HepG2 (cell line): Measurements from ENCODE around the gene TM9SF4. TPM values are rescaled to one million over a fixed set of nuclear protein-coding genes. Genes with fewer than 3 reads are reported as not detected.

Experiments
- ATAC-seq: fragments of 200-7000 bp; cut with Tn5 transposase; 3 replicates; pipeline ENCODE4 v1.9.1; 2020; ENCODE audit warnings: mild to moderate bottlenecking, moderate library complexity
- BruUV-seq: library from RNA; stranded (reverse); fragments of 400-500 nt; replicated peaks from 2 replicates; lab custom pipeline; 2021; lab: Mats Ljungman, UMichigan
- CTCF ChIA-PET: fragments of 300-600 bp; formaldehyde crosslinking; extraction: SDS; loops from one replicate; lab custom pipeline; 2021; ENCODE audit warnings: low total read pairs, inconsistent platforms, low intra/inter-chr PET ratio; lab: Yijun Ruan, JAX
- POLR2A ChIA-PET: fragments of 350-600 bp; sonication (Branson Sonifier 250); formaldehyde crosslinking; loops from one replicate; lab custom pipeline; 2020; ENCODE audit warnings: antibody characterized with exemption, inconsistent platforms; lab: Yijun Ruan, JAX
- DNase-seq: peaks from one replicate; pipeline ENCODE4 v3.0.0-alpha.2; 2015; ENCODE audit warnings: low spot score
- FAIRE-seq: peaks from 3 replicates; lab custom pipeline; 2011; peaks lifted over from hg19 to GRCh38; lab: Jason Lieb, UNC
- H2AFZ ChIP-seq: one replicate; pipeline ENCODE4 v1.6.1; 2011; ENCODE audit warnings: low read length, inconsistent platforms
- H3K27ac ChIP-seq: fragments of 300-600 bp; 3 replicates; pipeline ENCODE4 v1.8.0; 2011; ENCODE audit warnings: mixed run types, mild to moderate bottlenecking, mixed read lengths, low read length, inconsistent platforms; ENCODE audit not compliant: insufficient read depth; ENCODE audit errors: extremely low read length
- H3K27me3 ChIP-seq, 2 experiments: fragments of 200-600 bp in 1 of 2; 2 replicates in 1 of 2; 3 replicates in 1 of 2; pipeline versions ENCODE4 v1.6.0 to v1.8.0; 2011; ENCODE audit warnings: low read length in 2 of 2, mild to moderate bottlenecking in 2 of 2, moderate library complexity in 2 of 2, inconsistent platforms in 1 of 2; ENCODE audit not compliant: insufficient read depth in 2 of 2, control insufficient read depth in 1 of 2
- H3K36me3 ChIP-seq, 2 experiments: fragments of 200-600 bp in 1 of 2; replicated peaks in 1 of 2; 2 replicates in 1 of 2; 3 replicates in 1 of 2; pipeline versions ENCODE4 v1.5.1 to v1.8.0; 2011; ENCODE audit warnings: low read length in 2 of 2, inconsistent platforms in 1 of 2; ENCODE audit not compliant: insufficient read depth in 2 of 2, control insufficient read depth in 1 of 2
- H3K4me1 ChIP-seq: 2 replicates; pipeline ENCODE4 v1.5.1; 2012; ENCODE audit warnings: low read length, inconsistent platforms; ENCODE audit not compliant: insufficient read depth
- H3K4me2 ChIP-seq: 2 replicates; pipeline ENCODE4 v1.6.0; 2011; ENCODE audit warnings: low read depth, low read length, inconsistent platforms
- H3K4me3 ChIP-seq, 3 experiments: fragments of 200-600 bp in 1 of 3; sonication (generic), shearing (Covaris generic) in 1 of 3; replicated peaks in 1 of 3; 2 replicates each; pipeline ENCODE4 v1.5.1; 2011 to 2016; ENCODE audit warnings: low read length in 3 of 3, inconsistent platforms in 2 of 3, low read depth in 2 of 3, mild to moderate bottlenecking in 2 of 3, control low read depth in 1 of 3, mixed read lengths in 1 of 3; ENCODE audit not compliant: insufficient read depth in 1 of 3
- H3K79me2 ChIP-seq: one replicate; pipeline ENCODE4 v1.6.1; 2011; ENCODE audit warnings: low read length, inconsistent platforms; ENCODE audit not compliant: insufficient read depth
- H3K9ac ChIP-seq: 2 replicates; pipeline ENCODE4 v1.6.0; 2011; ENCODE audit warnings: mild to moderate bottlenecking, low read depth, low read length, inconsistent platforms; ENCODE audit not compliant: insufficient read depth
- H3K9me3 ChIP-seq: 2 replicates; pipeline ENCODE4 v1.5.1; 2012; ENCODE audit warnings: mild to moderate bottlenecking, low read length
- H4K20me1 ChIP-seq: 2 replicates; pipeline ENCODE4 v1.6.0; 2011; ENCODE audit warnings: inconsistent platforms, mild to moderate bottlenecking, low read length, moderate library complexity; ENCODE audit not compliant: insufficient read depth
- ETV5 ChIP-seq: IDR thresholded peaks from 2 replicates; pipeline ENCODE4 v1.6.1; 2018; ENCODE audit warnings: missing biosample characterization, missing genetic modification reagents, inconsistent platforms, borderline replicate concordance
- RBFOX2 ChIP-seq: fragments of 200-400 bp; formaldehyde crosslinking; IDR thresholded peaks from 2 replicates; pipeline ENCODE4 v1.6.1; 2017; ENCODE audit warnings: low read depth, mild to moderate bottlenecking, low read length
- ZNF33B ChIP-seq: sonication (generic); formaldehyde crosslinking; IDR thresholded peaks from 2 replicates; pipeline ENCODE4 v1.5.1; 2020; ENCODE audit warnings: mild to moderate bottlenecking, missing genetic modification reagents
- WGBS: methylation state at CpG from one replicate; pipeline ENCODE4 v1.1.6; 2017; ENCODE audit warnings: low lambda C conversion rate; 5-methylcytosine and 5-hydroxymethylcytosine counted together
- in situ Hi-C: cut with HindIII; loops from 2 replicates; pipeline ENCODE4 v1.10.0; 2017; ENCODE audit warnings: low pct_unique_long_range_greater_than_20kb; ENCODE audit not compliant: extremely low pct_ligation_motif_present
- intact Hi-C: fragments of 100-400 bp; cut with micrococcal nuclease; formaldehyde crosslinking; loops from one replicate; pipeline ENCODE4 v1.10.0; 2022; ENCODE audit not compliant: unreplicated experiment
- polyA plus RNA-seq, 8 experiments: library from polyadenylated mRNA; depleted of rRNA in 3 of 8; stranded (reverse) in 7 of 8; unstranded in 1 of 8; fragments of >200 nt; fragmentation: Illumina TruSeq in 4 of 8; extraction: Trizol in 4 of 8; gene quantifications; 2 replicates each; pipeline versions ENCODE4 v1.2.1 to v1.2.3, GENCODE V29; 2011 to 2016; ENCODE audit warnings: low read depth in 4 of 8, missing spikeins in 1 of 8, mixed read lengths in 1 of 8; ENCODE audit not compliant: insufficient read depth in 1 of 8
- total RNA-seq, 5 experiments: library from RNA; depleted of rRNA; stranded (reverse); fragments of >200 nt; fragmentation: Illumina TruSeq; extraction: Trizol; gene quantifications; 2 replicates each; pipeline ENCODE4 v1.2.3, GENCODE V29; 2016; ENCODE audit warnings: low read depth in 1 of 5
- TF ChIP-seq, protein P1 (sequence below): sonication (generic); formaldehyde crosslinking; IDR thresholded peaks from 2 replicates; pipeline ENCODE4 v1.8.0; 2022; ENCODE audit warnings: missing genetic modification reagents, mild to moderate bottlenecking, moderate library complexity, borderline replicate concordance

TM9SF4 gene
- total and polyA plus RNA-seq, 2 of the 13 experiments (the other 11 are each of a cell fraction or from before 2014, with no cell fraction given): 53.5 to 171 TPM

DNA sequence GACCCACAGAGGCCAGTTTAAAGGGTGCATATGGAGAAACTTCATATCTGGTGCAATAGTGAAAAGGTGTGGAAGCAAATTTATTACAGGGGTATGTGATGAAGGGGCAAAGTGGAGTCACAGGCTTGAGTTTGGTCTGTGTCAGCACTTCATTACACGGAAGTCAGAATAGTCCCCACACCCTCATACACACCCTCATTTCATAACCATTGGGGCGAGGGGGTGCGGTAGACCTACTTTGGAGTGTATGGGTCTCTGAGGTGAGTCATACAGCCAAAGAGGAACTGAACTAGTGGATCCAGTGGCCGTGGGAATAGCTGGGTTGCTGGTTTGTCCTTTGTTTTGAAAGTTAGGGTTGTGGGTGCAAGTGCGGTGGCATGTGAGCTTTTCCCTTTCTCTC is 3.3 kb downstream of the TM9SF4 start (continued):
- TF ChIP-seq, protein P1, sequence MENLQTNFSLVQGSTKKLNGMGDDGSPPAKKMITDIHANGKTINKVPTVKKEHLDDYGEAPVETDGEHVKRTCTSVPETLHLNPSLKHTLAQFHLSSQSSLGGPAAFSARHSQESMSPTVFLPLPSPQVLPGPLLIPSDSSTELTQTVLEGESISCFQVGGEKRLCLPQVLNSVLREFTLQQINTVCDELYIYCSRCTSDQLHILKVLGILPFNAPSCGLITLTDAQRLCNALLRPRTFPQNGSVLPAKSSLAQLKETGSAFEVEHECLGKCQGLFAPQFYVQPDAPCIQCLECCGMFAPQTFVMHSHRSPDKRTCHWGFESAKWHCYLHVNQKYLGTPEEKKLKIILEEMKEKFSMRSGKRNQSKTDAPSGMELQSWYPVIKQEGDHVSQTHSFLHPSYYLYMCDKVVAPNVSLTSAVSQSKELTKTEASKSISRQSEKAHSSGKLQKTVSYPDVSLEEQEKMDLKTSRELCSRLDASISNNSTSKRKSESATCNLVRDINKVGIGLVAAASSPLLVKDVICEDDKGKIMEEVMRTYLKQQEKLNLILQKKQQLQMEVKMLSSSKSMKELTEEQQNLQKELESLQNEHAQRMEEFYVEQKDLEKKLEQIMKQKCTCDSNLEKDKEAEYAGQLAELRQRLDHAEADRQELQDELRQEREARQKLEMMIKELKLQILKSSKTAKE (CRISPR knock-in tag): no peak
- TF ChIP-seq ETV5 (CRISPR knock-in tag): no peak
- TF ChIP-seq, all 625 proteins: peak for 9

DNA sequence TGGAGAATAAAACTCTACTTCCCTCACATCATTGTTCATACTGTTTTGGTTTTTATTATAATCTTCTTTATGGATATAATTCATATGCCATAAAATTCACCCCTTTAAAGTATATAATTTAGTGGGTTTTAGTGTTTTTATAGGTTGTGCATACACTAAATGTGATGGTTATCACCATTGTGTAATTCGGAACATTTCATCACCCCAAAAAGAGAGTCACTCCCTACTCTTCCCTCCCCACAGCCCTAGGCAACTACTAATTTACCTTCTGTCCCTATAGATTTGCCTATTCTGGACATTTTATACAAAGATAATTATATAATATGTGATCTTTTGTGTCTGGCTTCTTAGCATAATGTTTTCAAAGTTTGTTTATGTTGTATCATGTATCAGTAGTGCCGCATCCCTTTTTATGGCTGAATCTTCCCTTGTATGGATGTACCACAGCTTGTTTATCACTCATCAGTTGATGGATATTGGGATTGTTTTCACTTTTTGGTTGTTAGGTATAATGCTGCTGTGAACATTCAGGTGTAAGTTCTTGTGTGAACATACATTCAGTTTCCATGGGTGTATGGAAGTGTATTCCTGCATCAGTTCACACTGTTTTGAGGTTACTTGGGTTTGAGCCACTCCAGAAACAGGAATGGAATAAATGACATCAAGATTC is 4.2 kb downstream of the TM9SF4 start:
- in situ Hi-C loops (no loop called here), intact Hi-C loops (no loop called here)
- no peak for DNase-seq
- ChIA-PET CTCF (no interaction called here), POLR2A (no interaction called here)
- H3K27ac ChIP-seq: no peak overlapping the region
- H3K9me3 ChIP-seq: no peaks in the 10 kb centered on the region
- no peak for FAIRE-seq
- no peak for ATAC-seq
- TF ChIP-seq RBFOX2 (0 out of 2 replicates have a peak, but pooled peaks have one; percentile 13), ZNF33B (no peak)
- no peak overlapping the region for H3K9ac ChIP-seq
- peaks cover 0 to 4% of the 10 kb centered on the region in 2 experiments; a peak in 1 of 5 replicates for H3K27me3 ChIP-seq
- peaks cover 89% of the 10 kb centered on the region for H3K79me2 ChIP-seq
- H3K4me1 ChIP-seq: peaks cover 56% of the 10 kb centered on the region
- no TSS peak for BruUV-seq
- WGBS: 98% methylated on average over 2 of the region's 2 CpGs
- no peak overlapping the region for H3K4me2 ChIP-seq
- H2AFZ ChIP-seq: no peak overlapping the region
- H3K4me3 ChIP-seq: no peak overlapping the region
- H3K36me3 ChIP-seq: peaks cover 10 to 15% of the 10 kb centered on the region in 2 experiments
- H4K20me1 ChIP-seq: peaks cover 31% of the 10 kb centered on the region
